ENCODE data around the gene DPP4.

GRCh38 chr2:161972232-161972631 lies 101.8 kb downstream of the DPP4 start:
- TF ChIP-seq YY1 (IDR thresholded peaks at IDR 0.05; ENCODE audit: insufficient read depth, insufficient read length) (no peak), ZNF274 (IDR thresholded peaks at IDR 0.05; ENCODE audit: low read depth, low read length) (no peak), SUZ12 (IDR thresholded peaks at IDR 0.05; ENCODE audit: extremely low read depth, insufficient read depth, insufficient read length) (no peak)
